Measurements from ENCODE around the gene PLS3.

- TF ChIP-seq CTCF (conservative IDR thresholded peaks at IDR 0.05; ENCODE audit: low read depth, low read length), result no peak
- TF ChIP-seq EZH2 (IDR thresholded peaks at IDR 0.05; ENCODE audit: borderline replicate concordance, low read depth, low read length, poor library complexity, severe bottlenecking), result no peak
Observed at GRCh38 chrX:115535844-115536243, 25.1 kb upstream of the PLS3 start.

Data from A673 (cell line).